Measurements from ENCODE around the gene RPL36. TPM values are rescaled to one million over a fixed set of nuclear protein-coding genes. Genes with fewer than 3 reads are reported as not detected.

Gene RPL36
- total RNA-seq, 6 experiments from 2014 or later = 712 to 903 (median 850) TPM

GRCh38 chr19:5677580-5677979 is 12.5 kb upstream of the RPL36 start:
- no peak for TF ChIP-seq CTCF (IDR thresholded peaks at IDR 0.05)
- H3K4me1 Mint-ChIP-seq (ENCODE audit: low read depth) = peaks cover 16% of the 10 kb centered on the region
- H3K4me3 Mint-ChIP-seq = no peak overlapping the region
- peaks cover 12% of the 10 kb centered on the region for H3K36me3 Mint-ChIP-seq (ENCODE audit: low read depth)
- H3K9me3 Mint-ChIP-seq = no peaks in the 10 kb centered on the region
- peaks cover 13% of the 10 kb centered on the region for H3K27me3 Mint-ChIP-seq (ENCODE audit: insufficient read depth)
- no peak for DNase-seq
- no peak overlapping the region for H3K27ac Mint-ChIP-seq

DNA sequence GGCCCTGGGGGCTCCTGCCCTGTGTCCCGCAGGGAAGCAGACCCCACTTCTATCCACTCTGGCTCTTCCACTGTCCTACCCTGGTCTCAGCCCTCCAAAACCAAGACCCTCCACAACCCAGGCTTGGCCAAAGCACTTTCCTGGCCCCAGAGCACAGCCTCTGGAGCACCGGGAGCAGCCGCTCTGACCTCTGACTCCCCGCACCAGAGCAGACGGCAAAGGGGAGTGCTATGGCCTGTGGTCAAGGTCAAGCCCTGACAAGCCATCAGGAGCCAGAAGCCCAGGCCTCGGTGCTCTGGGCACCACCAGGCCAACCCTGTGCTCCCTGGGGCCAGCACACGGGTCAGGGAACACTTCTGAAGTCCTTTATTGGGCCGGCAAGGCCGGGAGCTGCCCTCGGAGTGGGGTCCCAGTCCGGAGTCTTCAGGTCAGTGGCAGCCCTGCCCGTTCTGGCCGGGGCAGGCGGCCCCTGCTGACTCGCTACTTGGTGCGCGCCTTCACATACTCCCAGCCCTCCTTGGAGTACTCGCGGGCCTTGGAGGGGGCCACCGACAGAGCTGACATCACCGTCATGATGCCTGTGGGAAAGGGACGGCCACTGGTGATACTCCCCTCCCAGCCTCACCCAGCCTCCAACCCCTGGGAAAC is 11.9 kb upstream of the RPL36 start:
- no peak for DNase-seq
- peaks cover 19% of the 10 kb centered on the region for H3K4me1 Mint-ChIP-seq (ENCODE audit: low read depth)
- H3K4me3 Mint-ChIP-seq = no peak overlapping the region
- H3K9me3 Mint-ChIP-seq = no peaks in the 10 kb centered on the region
- H3K27me3 Mint-ChIP-seq (ENCODE audit: insufficient read depth) = peaks cover 12% of the 10 kb centered on the region
- H3K36me3 Mint-ChIP-seq (ENCODE audit: low read depth) = peaks cover 6% of the 10 kb centered on the region
- TF ChIP-seq CTCF (IDR thresholded peaks at IDR 0.05) = no peak
- H3K27ac Mint-ChIP-seq = no peak overlapping the region

DNA sequence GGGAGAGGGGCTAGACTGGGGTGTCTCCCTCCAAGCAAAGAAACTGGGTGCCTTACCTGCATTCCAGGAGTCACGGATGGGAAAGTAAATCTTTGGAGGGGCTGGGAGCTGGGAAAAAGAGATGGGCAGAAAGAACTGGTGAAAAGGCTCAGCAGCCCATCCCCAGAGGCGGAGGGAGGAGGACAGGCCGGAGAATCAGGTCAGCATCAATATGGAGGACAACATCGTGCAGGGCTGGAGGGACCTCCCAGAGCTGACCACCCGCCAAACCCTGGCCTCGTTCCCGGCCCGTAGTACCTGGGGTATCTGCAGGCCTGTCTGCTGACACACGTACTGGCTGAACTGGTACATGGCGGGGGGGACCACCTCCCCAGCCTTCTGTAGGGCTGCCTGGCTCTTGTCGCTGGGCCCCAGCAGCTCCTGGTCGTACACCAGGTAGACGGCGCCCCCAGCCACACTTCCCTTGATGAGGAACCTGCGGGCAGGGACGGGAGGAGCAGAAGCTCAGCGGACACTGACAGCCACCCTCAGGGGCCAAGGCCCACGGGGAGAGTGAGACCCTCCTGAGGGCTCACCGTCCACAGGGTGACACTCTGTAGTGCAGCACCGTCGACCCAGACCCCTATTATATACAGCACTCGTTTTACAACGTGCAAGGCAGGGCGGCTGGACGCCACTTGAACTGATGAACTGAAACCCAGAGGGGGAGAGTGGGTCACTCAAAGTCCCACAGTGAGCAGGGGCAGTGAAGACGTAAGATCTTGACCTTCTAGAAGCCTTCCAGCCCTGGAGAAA is 10.6 kb upstream of the RPL36 start:
- no peaks in the 10 kb centered on the region for H3K36me3 Mint-ChIP-seq (ENCODE audit: low read depth)
- peaks cover 21% of the 10 kb centered on the region for H3K4me1 Mint-ChIP-seq (ENCODE audit: low read depth)
- H3K9me3 Mint-ChIP-seq = no peaks in the 10 kb centered on the region
- H3K27me3 Mint-ChIP-seq (ENCODE audit: insufficient read depth) = peaks cover 16% of the 10 kb centered on the region
- DNase-seq = no peak
- H3K4me3 Mint-ChIP-seq = peak overlapping the region; percentile 100
- TF ChIP-seq CTCF (IDR thresholded peaks at IDR 0.05) = no peak
- peak overlapping the region; percentile 99 for H3K27ac Mint-ChIP-seq

GRCh38 chr19:5680084-5680436 is 10.0 kb upstream of the RPL36 start:
- no peak for TF ChIP-seq CTCF (IDR thresholded peaks at IDR 0.05)
- no peaks in the 10 kb centered on the region for H3K36me3 Mint-ChIP-seq (ENCODE audit: low read depth)
- peak overlapping the region; percentile 100 for H3K4me3 Mint-ChIP-seq
- H3K9me3 Mint-ChIP-seq = no peaks in the 10 kb centered on the region
- peak overlapping the region; percentile 99 for H3K27ac Mint-ChIP-seq
- no peak for DNase-seq
- peaks cover 21% of the 10 kb centered on the region for H3K4me1 Mint-ChIP-seq (ENCODE audit: low read depth)
- H3K27me3 Mint-ChIP-seq (ENCODE audit: insufficient read depth) = peaks cover 17% of the 10 kb centered on the region

DNA sequence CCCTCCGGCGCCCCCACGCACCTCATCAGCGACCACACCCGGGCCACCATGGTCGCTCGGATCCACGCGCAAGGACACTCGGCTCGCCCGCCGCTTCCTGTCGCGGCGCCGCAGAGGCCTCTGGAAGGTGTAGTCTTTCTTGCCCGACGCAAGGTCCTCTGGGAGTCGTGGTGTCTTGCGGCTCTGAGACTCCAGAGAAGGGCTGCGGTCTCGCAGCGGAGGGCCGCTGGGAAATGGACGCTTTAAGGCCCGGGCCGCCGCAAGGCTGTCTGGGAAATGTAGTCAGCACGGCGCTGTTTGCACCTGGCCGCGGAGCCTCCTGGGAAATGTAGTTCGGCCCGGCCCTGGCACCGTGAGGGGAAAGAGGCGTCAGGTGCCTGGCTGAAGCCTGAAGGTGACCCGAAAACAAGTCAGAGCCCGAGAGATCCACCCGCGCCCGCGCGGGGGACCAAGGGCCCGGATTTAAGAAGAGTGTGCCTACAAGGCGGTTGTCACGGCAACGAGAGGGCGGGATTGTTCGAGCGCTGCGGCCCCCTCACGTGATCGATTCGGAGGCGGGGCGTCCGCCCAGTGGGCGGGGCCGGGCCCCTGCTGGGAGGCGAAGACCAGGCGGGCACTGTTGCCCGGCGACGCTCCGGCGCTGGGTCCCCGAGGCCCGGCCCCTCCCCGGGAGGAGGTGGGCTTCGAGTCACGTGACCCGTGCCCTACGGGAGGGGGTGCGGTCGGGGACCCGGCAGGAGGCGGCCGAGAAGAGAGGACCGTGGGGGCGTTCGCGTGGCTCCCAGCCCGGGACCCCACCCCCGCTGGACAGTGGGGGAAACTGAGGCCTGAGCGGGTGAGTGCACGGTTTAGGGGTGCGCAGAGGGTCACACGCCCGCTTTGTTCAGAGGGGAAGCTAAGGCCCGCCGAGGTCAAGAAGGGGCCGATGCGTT is 9.4 kb upstream of the RPL36 start, which contains the start of the genes HSD11B1L and MICOS13:
TSS of gene HSD11B1L (plus strand) at position 591 of the 932 bp plus-strand sequence. CDS start 3,806 bp downstream, outside the sequence.
TSS of gene MICOS13 (minus strand) at position 80 of the 932 bp plus-strand sequence. CDS start at position 50, 30 bp downstream.
- peaks cover 14% of the 10 kb centered on the region for H3K27me3 Mint-ChIP-seq (ENCODE audit: insufficient read depth)
- peak within 1 kb of the TSS; percentile 99 for H3K27ac Mint-ChIP-seq
- H3K4me1 Mint-ChIP-seq (ENCODE audit: low read depth) = peaks cover 21% of the 10 kb centered on the region
- TF ChIP-seq CTCF (IDR thresholded peaks at IDR 0.05) = peak; percentile 10; the same call in 1 of the 2 replicates
- H3K4me3 Mint-ChIP-seq = peak within 1 kb of the TSS; percentile 100
- no peaks in the 10 kb centered on the region for H3K9me3 Mint-ChIP-seq
- DNase-seq = peak; percentile 98
- no peaks in the 10 kb centered on the region for H3K36me3 Mint-ChIP-seq (ENCODE audit: low read depth)

All from HFFc6 (cell line).